Karpas-422 (cell line): ENCODE measurements around the gene SPIN1. TPM values are rescaled to one million over a fixed set of nuclear protein-coding genes. Genes with fewer than 3 reads are reported as not detected.

Experiments
- DNase-seq: peaks from one replicate; pipeline ENCODE4 v3.0.0-alpha.2; 2015
- H2AFZ ChIP-seq: fragments of 200-600 bp; sonication (generic); 2 replicates; pipeline ENCODE4 v1.6.1; 2014; ENCODE audit warnings: antibody characterized with exemption, low read length, mixed read lengths
- H3K27ac ChIP-seq: fragments of 200-600 bp; sonication (generic); 2 replicates; pipeline ENCODE4 v1.5.1; 2014; ENCODE audit warnings: mild to moderate bottlenecking, low read length, moderate library complexity
- H3K27me3 ChIP-seq: fragments of 200-600 bp; sonication (generic); 2 replicates; pipeline ENCODE4 v1.6.1; 2014; ENCODE audit warnings: low read length, mixed read lengths
- H3K36me3 ChIP-seq: fragments of 200-600 bp; sonication (generic); 2 replicates; pipeline ENCODE4 v1.6.1; 2014; ENCODE audit warnings: low read length, mixed read lengths; ENCODE audit not compliant: insufficient read depth
- H3K4me1 ChIP-seq: fragments of 200-600 bp; sonication (generic); 2 replicates; pipeline ENCODE4 v1.6.1; 2014; ENCODE audit warnings: mild to moderate bottlenecking, low read length, mixed read lengths
- H3K4me2 ChIP-seq: fragments of 200-600 bp; sonication (generic); 2 replicates; pipeline ENCODE4 v1.6.1; 2014; ENCODE audit warnings: low read length, low read depth, mild to moderate bottlenecking; ENCODE audit not compliant: poor library complexity, severe bottlenecking
- H3K4me3 ChIP-seq: fragments of 200-600 bp; sonication (generic); 2 replicates; pipeline ENCODE4 v1.5.1; 2014; ENCODE audit warnings: mild to moderate bottlenecking, antibody characterized with exemption, low read length, mixed read lengths
- H3K79me2 ChIP-seq: fragments of 200-600 bp; sonication (generic); 2 replicates; pipeline ENCODE4 v1.6.1; 2014; ENCODE audit warnings: mild to moderate bottlenecking, low read length, mixed read lengths
- H3K9ac ChIP-seq: fragments of 200-600 bp; sonication (generic); 2 replicates; pipeline ENCODE4 v1.6.0; 2014; ENCODE audit warnings: low read length
- H3K9me2 ChIP-seq: fragments of 200-600 bp; sonication (generic), shearing (Covaris generic); replicated peaks from 2 replicates; pipeline ENCODE4 v1.6.0; 2014; ENCODE audit warnings: mild to moderate bottlenecking, low read length, moderate library complexity; ENCODE audit not compliant: insufficient read depth
- H3K9me3 ChIP-seq: fragments of 300-700, 200-600 bp; sonication (generic); 2 replicates; pipeline ENCODE4 v1.6.1; 2014; ENCODE audit warnings: low read length, mixed read lengths
- H4K20me1 ChIP-seq: fragments of 200-600 bp; sonication (generic); 2 replicates; pipeline ENCODE4 v1.6.1; 2014; ENCODE audit warnings: mild to moderate bottlenecking, antibody characterized with exemption, low read length, low read depth; ENCODE audit not compliant: insufficient read depth
- total RNA-seq: library from RNA; depleted of rRNA; stranded (reverse); fragments of >200 nt; shearing (Covaris generic); gene quantifications from 2 replicates; pipeline ENCODE4 v1.2.3, GENCODE V29; 2014; ENCODE audit warnings: low replicate concordance

The SPIN1 gene
- total RNA-seq, 1 experiment from 2014 or later, result 43.3 TPM

GRCh38 chr9:88411471-88411870 lies 23.2 kb downstream of the SPIN1 start:
- peaks cover 5% of the 10 kb centered on the region; the same call in 1 of the 2 replicates for H3K9me3 ChIP-seq
- H2AFZ ChIP-seq, result no peak overlapping the region
- H3K79me2 ChIP-seq, result peaks cover 90% of the 10 kb centered on the region

GRCh38 chr9:88414298-88414697 lies 26.1 kb downstream of the SPIN1 start:
- H3K79me2 ChIP-seq, result peaks cover 91% of the 10 kb centered on the region

More at GRCh38 chr9:88411471-88411870, 23.2 kb downstream of the SPIN1 start:
- Histone ChIP-seq H3K9me2 (no peaks in the 10 kb centered on the region), H3K4me1 (no peaks in the 10 kb centered on the region), H3K36me3 (peaks cover 8% of the 10 kb centered on the region), H3K4me2 (no peak overlapping the region), H3K4me3 (no peak overlapping the region), H4K20me1 (no peaks in the 10 kb centered on the region), H3K9ac (no peak overlapping the region), H3K27me3 (no peaks in the 10 kb centered on the region), H3K27ac (no peak overlapping the region)
- DNase-seq, result no peak

DNA sequence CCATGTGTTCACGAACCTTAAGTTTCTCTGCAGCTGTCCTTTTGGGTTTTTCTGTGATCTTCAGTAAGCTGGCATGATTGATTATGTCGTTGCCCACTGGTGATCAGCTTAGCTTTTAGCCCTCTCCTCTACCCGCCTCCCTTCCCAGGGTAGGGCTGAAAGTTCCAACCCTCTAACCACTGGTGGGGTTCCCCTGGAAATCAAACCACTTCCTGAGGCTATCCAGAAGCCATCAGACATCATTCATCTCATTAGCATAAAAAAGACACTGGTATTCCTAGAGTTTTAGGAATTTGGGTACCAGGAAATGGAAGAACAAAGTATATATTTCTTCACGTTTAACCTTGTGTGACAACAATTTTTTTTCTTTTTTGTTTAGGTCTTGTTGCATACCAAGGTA lies 29.8 kb downstream of the SPIN1 start:
- Histone ChIP-seq H3K9me2 (no peaks in the 10 kb centered on the region), H3K4me3 (no peak overlapping the region), H3K79me2 (peaks cover 96% of the 10 kb centered on the region), H3K9ac (no peak overlapping the region), H3K4me1 (no peaks in the 10 kb centered on the region), H3K4me2 (no peak overlapping the region), H3K9me3 (peaks cover 25% of the 10 kb centered on the region), H4K20me1 (no peaks in the 10 kb centered on the region), H3K27me3 (no peaks in the 10 kb centered on the region), H3K27ac (no peak overlapping the region), H3K36me3 (peaks cover 32% of the 10 kb centered on the region), H2AFZ (no peak overlapping the region)
- no peak for DNase-seq

More at GRCh38 chr9:88414298-88414697, 26.1 kb downstream of the SPIN1 start:
- Histone ChIP-seq H3K27ac (no peak overlapping the region), H3K4me3 (no peak overlapping the region), H3K9ac (no peak overlapping the region), H3K9me2 (no peaks in the 10 kb centered on the region), H3K4me2 (no peak overlapping the region), H3K36me3 (peaks cover 19% of the 10 kb centered on the region), H3K27me3 (no peaks in the 10 kb centered on the region), H2AFZ (no peak overlapping the region), H4K20me1 (no peaks in the 10 kb centered on the region), H3K4me1 (no peaks in the 10 kb centered on the region), H3K9me3 (peaks cover 23% of the 10 kb centered on the region)
- DNase-seq, result no peak

DNA sequence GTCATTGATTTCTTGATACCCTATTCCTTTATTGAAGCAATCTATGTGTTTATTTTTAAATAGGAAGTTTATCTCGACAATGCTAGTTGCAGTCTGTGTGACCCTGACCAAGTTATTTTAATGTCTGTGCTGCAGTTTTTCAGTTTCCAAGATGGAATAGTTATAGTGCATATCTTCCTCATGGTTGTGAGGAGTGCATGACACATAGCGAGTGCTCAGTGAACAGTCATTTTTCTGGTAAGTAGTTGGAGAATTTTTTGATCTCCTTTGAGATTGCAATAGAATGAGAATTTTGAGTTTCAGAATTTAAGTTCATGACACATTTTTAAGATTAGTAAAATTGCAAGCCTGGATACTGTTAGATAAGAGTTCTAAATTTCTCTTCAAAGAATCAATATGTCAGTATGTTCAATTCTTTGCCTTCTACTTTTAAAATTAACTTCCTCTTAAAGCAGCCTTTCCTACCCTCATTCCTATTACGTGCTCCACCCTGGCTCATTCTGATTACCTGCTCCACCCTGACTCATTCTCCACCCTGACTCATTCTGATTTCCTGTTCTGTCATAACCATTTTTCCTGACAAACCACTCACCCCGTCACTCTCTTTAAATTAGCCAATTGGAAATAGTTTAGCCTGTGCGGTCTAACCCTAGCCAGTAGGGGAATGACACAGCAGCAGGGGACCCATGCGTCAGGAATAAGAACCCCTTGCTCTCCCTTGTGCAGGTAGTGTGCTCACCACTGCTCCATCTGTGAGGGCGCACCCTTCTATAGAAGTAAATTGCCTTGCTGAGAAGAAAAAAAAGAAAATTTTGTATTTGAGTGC lies 30.7 kb downstream of the SPIN1 start:
- Histone ChIP-seq H4K20me1 (no peaks in the 10 kb centered on the region), H3K27ac (no peak overlapping the region), H3K79me2 (peaks cover 94% of the 10 kb centered on the region), H3K9me3 (peaks cover 25% of the 10 kb centered on the region), H3K4me3 (no peak overlapping the region), H3K27me3 (no peaks in the 10 kb centered on the region), H3K9ac (no peak overlapping the region), H3K4me2 (no peak overlapping the region), H3K9me2 (no peaks in the 10 kb centered on the region), H3K4me1 (no peaks in the 10 kb centered on the region), H3K36me3 (peaks cover 32% of the 10 kb centered on the region), H2AFZ (no peak overlapping the region)
- DNase-seq, result no peak

- Histone ChIP-seq H3K4me1 (no peaks in the 10 kb centered on the region), H3K27ac (no peak overlapping the region), H4K20me1 (no peaks in the 10 kb centered on the region), H3K4me2 (no peak overlapping the region), H3K27me3 (no peaks in the 10 kb centered on the region), H3K79me2 (peaks cover 94% of the 10 kb centered on the region), H3K9ac (no peak overlapping the region), H3K9me3 (peaks cover 25% of the 10 kb centered on the region), H3K9me2 (no peaks in the 10 kb centered on the region), H2AFZ (no peak overlapping the region), H3K36me3 (peaks cover 29% of the 10 kb centered on the region), H3K4me3 (no peak overlapping the region)
- DNase-seq, result no peak
Observed at GRCh38 chr9:88420227-88420626, 32.0 kb downstream of the SPIN1 start.

- Histone ChIP-seq H4K20me1 (no peaks in the 10 kb centered on the region), H3K4me1 (no peaks in the 10 kb centered on the region), H3K4me3 (no peak overlapping the region), H3K9me2 (no peaks in the 10 kb centered on the region), H3K9me3 (peaks cover 25% of the 10 kb centered on the region), H3K27me3 (no peaks in the 10 kb centered on the region), H3K4me2 (no peak overlapping the region), H3K79me2 (peaks cover 97% of the 10 kb centered on the region), H3K27ac (no peak overlapping the region), H3K36me3 (peaks cover 24% of the 10 kb centered on the region), H3K9ac (no peak overlapping the region), H2AFZ (no peak overlapping the region)
- DNase-seq, result no peak
Observed at GRCh38 chr9:88421348-88421747, 33.1 kb downstream of the SPIN1 start.

- Histone ChIP-seq H3K4me3 (no peak overlapping the region), H3K9me2 (no peaks in the 10 kb centered on the region), H2AFZ (no peak overlapping the region), H3K9ac (no peak overlapping the region), H3K27ac (no peak overlapping the region), H3K9me3 (no peaks in the 10 kb centered on the region), H4K20me1 (no peaks in the 10 kb centered on the region), H3K79me2 (peaks cover 91% of the 10 kb centered on the region), H3K4me1 (no peaks in the 10 kb centered on the region), H3K27me3 (no peaks in the 10 kb centered on the region), H3K36me3 (0 out of 2 replicates have a peak, but pooled peaks cover 4% of the 10 kb centered on the region), H3K4me2 (no peak overlapping the region)
- no peak for DNase-seq
Observed at GRCh38 chr9:88425538-88425950, 37.3 kb downstream of the SPIN1 start.

DNA sequence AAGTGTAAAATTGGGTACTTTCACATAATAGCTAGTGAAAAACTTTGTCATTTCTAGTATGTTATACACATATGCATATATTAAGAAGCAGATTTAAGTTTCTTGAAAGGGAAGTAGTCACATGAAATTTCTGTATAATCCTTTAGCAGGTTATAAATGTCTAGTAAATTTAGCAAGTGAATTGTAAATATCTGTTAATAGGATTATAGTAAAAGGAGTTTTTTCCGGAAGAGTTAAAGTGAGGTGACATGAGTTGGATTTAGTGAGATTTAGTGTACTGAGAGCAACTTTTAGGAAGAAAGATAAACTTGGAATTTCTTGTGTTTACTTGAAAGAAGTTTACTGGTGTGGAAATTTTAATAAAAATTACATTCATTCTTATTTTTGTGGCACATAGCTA lies 38.4 kb downstream of the SPIN1 start:
- Histone ChIP-seq H3K4me1 (no peaks in the 10 kb centered on the region), H3K9ac (no peak overlapping the region), H2AFZ (no peak overlapping the region), H3K4me2 (no peak overlapping the region), H3K27me3 (no peaks in the 10 kb centered on the region), H3K79me2 (peaks cover 83% of the 10 kb centered on the region), H3K9me2 (no peaks in the 10 kb centered on the region), H3K36me3 (no peaks in the 10 kb centered on the region), H4K20me1 (no peaks in the 10 kb centered on the region), H3K9me3 (no peaks in the 10 kb centered on the region), H3K4me3 (no peak overlapping the region), H3K27ac (no peak overlapping the region)
- DNase-seq, result no peak
